Fibroblast of gingiva (primary cell): Measurements from ENCODE around the gene HOXD13.

Experiments
- DNase-seq: peaks from one replicate; pipeline ENCODE4 v3.0.0-alpha.2; 2011; ENCODE audit warnings: low read depth

The HOXD13 gene

DNA sequence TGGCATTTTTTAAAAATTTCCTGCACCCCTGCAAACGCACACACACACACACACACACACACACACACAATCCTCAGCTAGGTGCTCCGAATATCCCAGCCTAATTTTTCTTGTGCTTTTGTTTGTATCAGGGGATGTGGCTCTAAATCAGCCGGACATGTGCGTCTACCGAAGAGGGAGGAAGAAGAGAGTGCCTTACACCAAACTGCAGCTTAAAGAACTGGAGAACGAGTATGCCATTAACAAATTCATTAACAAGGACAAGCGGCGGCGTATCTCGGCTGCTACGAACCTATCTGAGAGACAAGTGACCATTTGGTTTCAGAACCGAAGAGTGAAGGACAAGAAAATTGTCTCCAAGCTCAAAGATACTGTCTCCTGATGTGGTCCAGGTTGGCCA, 1.8 kb downstream of the HOXD13 start:
- DNase-seq: no peak

GRCh38 chr2:176095421-176095820, 2.9 kb downstream of the HOXD13 start:
- no peak for DNase-seq

- no peak for DNase-seq
These were observed 3.9 kb downstream of the HOXD13 start for GRCh38 chr2:176096243-176096985.

DNA sequence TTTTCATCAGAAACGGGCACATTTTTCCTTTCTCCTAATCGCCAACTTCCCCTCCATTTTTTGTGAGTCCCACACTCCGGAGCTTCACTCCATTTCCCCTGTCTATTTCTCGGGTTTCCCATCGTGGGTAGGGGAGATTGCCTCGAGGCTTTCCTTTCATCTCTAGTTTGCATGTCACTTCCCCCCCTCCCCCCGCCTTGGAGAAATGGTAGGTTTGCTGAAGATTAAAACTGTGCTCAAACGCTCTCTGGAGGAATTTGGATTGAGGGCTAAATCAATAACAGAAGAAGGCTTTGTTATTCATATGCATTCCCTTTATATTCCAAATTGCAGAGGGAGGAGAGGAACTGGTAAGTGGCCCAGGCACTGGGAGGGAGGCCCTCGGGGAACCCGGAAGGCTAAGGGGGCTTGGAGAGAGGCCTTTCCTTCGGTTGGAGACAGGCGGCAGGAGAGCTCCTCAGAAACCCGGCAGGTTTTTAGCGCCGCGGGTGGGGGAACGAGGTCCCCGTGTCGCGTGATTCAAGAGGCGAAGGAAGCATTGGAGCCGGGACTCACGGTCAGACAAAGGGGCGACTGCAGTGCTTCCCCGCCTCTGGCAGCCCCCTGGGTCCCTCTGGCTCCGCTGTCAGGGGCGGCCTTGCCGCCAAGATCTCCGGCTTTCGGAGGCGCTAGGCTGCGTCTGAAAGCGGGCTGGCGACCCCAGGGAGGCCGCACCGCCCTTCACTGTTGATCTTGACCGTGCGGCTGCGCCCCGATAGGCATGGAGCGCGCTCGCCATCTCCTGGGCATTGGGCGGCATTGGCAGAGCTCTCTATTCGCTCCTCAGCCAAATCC, 4.7 kb downstream of the HOXD13 start:
- peak; percentile 51 for DNase-seq

- DNase-seq: no peak
These were observed 5.4 kb downstream of the HOXD13 start for GRCh38 chr2:176097820-176098365.

DNA sequence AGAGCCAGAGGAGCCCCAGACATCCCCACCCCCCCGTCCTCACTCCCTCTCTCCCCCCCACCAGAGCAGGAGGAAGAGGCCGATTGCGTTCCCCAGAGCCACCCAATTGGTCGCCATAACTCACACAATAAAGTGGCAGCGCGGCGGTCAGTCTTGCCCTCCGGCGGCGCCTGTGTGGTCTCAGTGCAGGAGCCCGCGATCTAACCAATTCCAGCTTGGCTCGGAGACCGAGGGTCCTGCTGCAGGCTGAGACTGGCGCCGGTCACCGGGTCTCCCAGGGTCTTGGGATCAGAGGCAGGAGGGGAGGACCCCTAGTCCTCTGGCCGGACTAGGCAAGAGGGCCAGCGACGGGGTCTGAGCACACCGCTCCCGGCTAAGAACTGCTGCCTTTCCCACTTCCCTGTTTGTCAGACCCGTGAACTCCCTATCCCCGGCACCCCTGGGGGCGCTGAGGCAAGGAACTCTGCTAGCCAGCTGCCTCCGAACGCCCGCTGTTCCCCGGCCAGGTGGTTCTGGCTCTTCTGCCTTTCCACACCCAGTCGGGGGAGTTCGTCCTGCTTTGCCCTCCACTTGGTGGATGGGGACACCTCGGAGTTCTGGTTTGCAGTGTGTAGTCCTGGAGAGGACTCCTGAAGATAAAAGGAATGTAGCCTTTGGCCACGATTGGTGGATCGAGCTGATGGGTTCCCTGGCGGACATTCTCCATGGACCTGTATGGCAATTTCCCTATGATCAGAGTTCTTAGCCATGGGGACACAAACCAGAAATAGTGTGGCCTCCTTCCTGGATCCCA, 6.0 kb downstream of the HOXD13 start:
- DNase-seq: no peak

- DNase-seq: no peak
These were observed 6.7 kb downstream of the HOXD13 start for GRCh38 chr2:176099159-176099727.

DNA sequence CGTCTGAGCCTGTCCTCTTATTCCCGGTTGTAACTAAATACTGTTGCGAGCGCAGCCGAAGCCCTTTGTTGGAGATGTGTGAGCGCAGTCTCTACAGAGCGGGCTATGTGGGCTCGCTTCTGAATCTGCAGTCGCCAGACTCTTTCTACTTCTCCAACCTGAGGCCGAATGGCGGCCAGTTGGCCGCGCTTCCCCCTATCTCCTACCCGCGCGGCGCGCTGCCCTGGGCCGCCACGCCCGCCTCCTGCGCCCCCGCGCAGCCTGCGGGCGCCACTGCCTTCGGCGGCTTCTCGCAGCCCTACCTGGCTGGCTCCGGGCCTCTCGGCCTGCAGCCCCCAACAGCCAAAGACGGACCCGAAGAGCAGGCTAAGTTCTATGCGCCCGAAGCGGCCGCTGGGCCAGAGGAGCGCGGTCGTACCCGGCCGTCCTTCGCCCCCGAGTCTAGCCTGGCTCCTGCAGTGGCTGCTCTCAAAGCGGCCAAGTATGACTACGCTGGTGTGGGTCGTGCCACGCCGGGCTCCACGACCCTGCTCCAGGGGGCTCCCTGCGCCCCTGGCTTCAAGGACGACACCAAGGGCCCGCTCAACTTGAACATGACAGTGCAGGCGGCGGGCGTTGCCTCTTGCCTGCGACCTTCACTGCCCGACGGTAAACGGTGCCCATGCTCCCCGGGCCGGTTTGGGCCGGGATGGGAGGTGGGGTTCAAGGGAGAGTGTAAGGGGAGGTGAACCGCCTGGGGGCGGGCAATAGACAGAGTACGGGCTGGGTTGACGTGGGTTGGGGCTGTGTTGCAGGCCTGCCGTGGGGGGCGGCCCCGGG, 7.4 kb downstream of the HOXD13 start, which contains the start of gene HOXD12:
HOXD12 (plus strand) TSS at position 68 of the 819 bp plus-strand sequence; CDS start at position 75, 7 bp downstream.
- DNase-seq: no peak

DNA sequence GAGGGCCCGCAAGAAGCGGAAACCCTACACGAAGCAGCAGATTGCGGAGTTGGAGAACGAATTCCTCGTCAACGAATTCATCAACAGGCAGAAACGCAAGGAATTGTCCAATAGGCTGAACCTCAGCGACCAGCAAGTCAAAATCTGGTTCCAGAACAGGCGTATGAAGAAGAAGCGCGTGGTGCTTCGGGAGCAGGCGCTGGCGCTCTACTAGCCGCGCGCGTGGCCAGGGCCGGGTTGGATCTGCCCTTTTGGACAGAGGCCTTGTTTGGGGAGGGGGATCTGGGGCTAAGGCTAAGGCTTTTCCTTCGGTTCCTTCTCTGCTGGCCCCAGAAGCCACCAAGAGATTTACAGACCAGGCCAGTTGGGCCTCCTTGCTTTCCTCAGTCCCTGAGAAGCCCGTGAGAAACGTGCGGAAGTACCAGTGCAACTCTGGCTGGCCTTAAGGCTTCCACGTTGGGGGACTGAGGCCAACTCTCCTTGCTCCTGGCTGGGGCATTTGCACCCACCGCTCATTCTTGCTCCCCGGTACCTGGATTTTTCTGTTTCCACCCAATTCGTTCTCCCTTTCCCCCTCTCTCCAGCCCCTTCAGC, 8.1 kb downstream of the HOXD13 start:
- DNase-seq: no peak

GRCh38 chr2:176101216-176101830, 8.8 kb downstream of the HOXD13 start:
- DNase-seq: no peak

DNA sequence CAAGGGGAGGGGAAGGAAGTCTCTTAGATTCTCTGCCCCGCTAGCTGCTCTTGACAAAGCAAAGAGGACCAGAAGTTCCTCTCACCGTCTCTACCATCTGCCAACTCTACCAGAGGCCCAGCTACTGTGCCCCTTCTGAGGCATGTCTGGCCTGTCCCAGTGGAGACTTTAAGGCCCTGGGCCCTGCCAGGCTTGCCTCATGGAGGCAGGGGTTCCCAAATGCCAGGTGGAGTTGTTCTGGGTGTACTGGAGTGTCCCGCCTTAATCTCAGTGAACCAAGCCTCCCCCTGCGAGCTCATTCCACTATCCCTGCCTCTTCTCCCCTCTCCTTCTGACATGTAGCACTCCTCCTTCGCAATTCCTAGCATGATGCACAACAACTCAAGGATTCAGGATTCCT, 9.3 kb downstream of the HOXD13 start:
- no peak for DNase-seq

- DNase-seq: no peak
These were observed 9.9 kb downstream of the HOXD13 start for GRCh38 chr2:176102309-176102866.

DNA sequence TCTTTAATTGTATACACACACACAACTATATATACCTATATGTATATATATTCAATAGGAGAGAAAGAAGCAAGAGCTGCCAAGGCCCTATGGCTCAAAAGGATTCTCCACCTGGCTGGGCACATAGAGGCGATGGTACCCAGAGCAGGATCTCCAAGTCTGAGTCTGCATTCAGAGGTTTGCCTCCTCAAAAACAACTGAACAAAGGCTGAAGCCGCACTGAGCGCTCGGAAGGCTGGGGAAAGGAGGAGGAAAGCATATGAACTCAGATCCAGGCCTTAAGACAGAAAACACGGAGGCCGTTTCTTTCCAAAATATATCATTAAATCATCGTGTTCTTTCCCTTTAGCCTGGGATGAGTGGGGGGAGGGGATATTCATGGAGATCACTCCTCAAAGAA, 10.7 kb downstream of the HOXD13 start:
- no peak for DNase-seq

GRCh38 chr2:176103742-176104315, 11.3 kb downstream of the HOXD13 start:
- DNase-seq: no peak

- DNase-seq: no peak
These were observed 12.0 kb downstream of the HOXD13 start for GRCh38 chr2:176104316-176105077.

GRCh38 chr2:176105078-176105729, 12.7 kb downstream of the HOXD13 start:
- no peak for DNase-seq

DNA sequence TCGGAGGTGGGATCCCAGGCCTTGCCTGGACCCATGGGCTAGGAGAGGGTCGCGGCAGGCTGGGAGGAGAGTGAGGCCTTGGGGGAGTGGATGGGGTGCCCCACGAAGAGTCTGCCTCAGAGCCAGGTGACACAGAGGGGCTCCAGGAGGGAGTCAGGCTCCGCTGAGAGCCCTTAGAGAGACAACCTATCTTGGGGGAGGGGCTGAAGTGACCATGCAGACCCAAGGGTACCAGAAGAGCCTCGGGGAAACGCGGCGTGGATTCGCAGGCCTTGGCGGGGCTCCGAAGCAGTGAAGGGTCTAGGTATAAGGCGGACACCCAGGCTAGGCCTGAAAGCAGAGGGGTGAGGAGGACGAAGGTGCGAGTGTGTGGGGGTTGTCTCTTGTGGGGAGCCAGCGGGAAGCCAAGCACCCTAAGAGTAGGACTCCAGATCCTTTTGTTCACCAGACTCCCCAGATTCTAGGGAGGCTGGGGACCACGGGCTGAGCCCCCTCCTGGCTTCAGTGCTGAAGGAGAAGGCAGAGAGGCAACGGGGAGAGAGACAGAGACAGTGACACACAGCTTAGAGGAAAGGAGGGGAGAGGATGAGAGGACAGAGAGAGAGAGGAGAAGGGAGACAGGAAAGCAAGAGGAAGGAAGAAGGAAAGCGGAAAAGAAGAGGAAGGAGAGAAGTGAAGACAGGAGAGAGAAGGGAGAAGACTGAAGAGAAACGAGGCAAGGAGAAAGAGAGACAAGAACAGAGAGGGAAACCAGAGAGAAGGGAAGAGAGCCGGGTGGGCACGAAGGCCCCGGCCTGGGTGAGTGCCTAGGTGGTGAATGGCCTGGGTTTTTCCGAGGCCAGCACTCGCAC, 13.4 kb downstream of the HOXD13 start:
- DNase-seq: no peak
